Measurements from ENCODE around the gene GOLGA6C.
"Not testable (repeated sequence)": the region's sequence is repeated elsewhere in the genome, so short reads cannot be mapped to it uniquely, and the experiment has no call there.

GOLGA6C gene

DNA sequence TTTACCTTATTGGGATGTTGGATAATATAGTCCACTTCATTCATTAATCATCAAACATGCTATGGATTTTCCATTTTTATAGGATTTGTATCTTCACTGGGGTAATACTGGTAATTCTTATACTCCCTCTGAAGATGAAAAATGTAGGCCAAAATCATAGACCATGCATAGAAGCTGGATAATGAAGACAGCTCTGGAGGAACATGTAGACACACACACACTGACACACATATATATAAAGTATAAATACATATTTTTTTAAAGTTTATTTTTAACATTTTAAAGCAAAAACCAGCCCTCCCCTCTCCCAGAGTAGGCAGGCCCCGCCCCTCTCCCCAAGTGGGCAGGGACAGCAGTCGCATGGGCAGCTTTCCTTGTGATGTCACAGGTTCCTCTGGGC, at the start of gene GOLGA6C:
TSS of gene GOLGA6C (plus strand) at position 301 of the 400 bp plus-strand sequence. CDS start 265 bp downstream, outside the sequence.
- not testable (repeated sequence) for H3K27ac ChIP-seq; H3K36me3 ChIP-seq; H3K27me3 ChIP-seq; H3K4me3 ChIP-seq (ENCODE audit: low read depth in 1 of 2, low read length in 1 of 2); H3K9me3 ChIP-seq; H3K4me1 ChIP-seq (ENCODE audit: control insufficient read depth in 1 of 2, insufficient read depth in 1 of 2, low read depth in 1 of 2, low read length in 1 of 2)

GRCh38 chr15:75208501-75209288, 49.4 kb upstream of the GOLGA6C start:
- peaks cover 30 to 33% of the 10 kb centered on the region in 2 experiments for H3K4me1 ChIP-seq (ENCODE audit: control insufficient read depth in 1 of 2, insufficient read depth in 1 of 2, low read depth in 1 of 2, low read length in 1 of 2)
- TF ChIP-seq, protein P1, sequence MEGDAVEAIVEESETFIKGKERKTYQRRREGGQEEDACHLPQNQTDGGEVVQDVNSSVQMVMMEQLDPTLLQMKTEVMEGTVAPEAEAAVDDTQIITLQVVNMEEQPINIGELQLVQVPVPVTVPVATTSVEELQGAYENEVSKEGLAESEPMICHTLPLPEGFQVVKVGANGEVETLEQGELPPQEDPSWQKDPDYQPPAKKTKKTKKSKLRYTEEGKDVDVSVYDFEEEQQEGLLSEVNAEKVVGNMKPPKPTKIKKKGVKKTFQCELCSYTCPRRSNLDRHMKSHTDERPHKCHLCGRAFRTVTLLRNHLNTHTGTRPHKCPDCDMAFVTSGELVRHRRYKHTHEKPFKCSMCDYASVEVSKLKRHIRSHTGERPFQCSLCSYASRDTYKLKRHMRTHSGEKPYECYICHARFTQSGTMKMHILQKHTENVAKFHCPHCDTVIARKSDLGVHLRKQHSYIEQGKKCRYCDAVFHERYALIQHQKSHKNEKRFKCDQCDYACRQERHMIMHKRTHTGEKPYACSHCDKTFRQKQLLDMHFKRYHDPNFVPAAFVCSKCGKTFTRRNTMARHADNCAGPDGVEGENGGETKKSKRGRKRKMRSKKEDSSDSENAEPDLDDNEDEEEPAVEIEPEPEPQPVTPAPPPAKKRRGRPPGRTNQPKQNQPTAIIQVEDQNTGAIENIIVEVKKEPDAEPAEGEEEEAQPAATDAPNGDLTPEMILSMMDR (IDR thresholded peaks at IDR 0.05): no peak
- H3K27ac ChIP-seq: no peak overlapping the region
- H3K36me3 ChIP-seq: peaks cover 97% of the 10 kb centered on the region
- no peak overlapping the region for H3K4me3 ChIP-seq (ENCODE audit: low read depth in 1 of 2, low read length in 1 of 2)
- peaks cover 4% of the 10 kb centered on the region for H3K9me3 ChIP-seq
- H3K27me3 ChIP-seq: no peaks in the 10 kb centered on the region

- Histone ChIP-seq H3K36me3 (peaks cover 99% of the 10 kb centered on the region), H3K4me1 (ENCODE audit: control insufficient read depth in 1 of 2, insufficient read depth in 1 of 2, low read depth in 1 of 2, low read length in 1 of 2) (peaks cover 24 to 27% of the 10 kb centered on the region in 2 experiments), H3K9me3 (peaks cover 4% of the 10 kb centered on the region), H3K27me3 (no peaks in the 10 kb centered on the region), H3K27ac (no peak overlapping the region), H3K4me3 (ENCODE audit: low read depth in 1 of 2, low read length in 1 of 2) (no peak overlapping the region)
- TF ChIP-seq, protein P1 (IDR thresholded peaks at IDR 0.05): no peak
Observed at GRCh38 chr15:75209289-75209676, 48.9 kb upstream of the GOLGA6C start.

- peaks cover 4% of the 10 kb centered on the region for H3K9me3 ChIP-seq
- peaks cover 9 to 14% of the 10 kb centered on the region in 2 experiments for H3K4me1 ChIP-seq (ENCODE audit: control insufficient read depth in 1 of 2, insufficient read depth in 1 of 2, low read depth in 1 of 2, low read length in 1 of 2)
- H3K36me3 ChIP-seq: peaks cover 97% of the 10 kb centered on the region
- H3K27ac ChIP-seq: peak overlapping the region; percentile 18
- no peak overlapping the region for H3K4me3 ChIP-seq (ENCODE audit: low read depth in 1 of 2, low read length in 1 of 2)
- H3K27me3 ChIP-seq: no peaks in the 10 kb centered on the region
- TF ChIP-seq, protein P1 (IDR thresholded peaks at IDR 0.05): no peak
Observed at GRCh38 chr15:75210811-75211230, 47.3 kb upstream of the GOLGA6C start.

GRCh38 chr15:75211436-75212199, 46.5 kb upstream of the GOLGA6C start:
- no peak overlapping the region for H3K27ac ChIP-seq
- H3K27me3 ChIP-seq: no peaks in the 10 kb centered on the region
- peaks cover 97% of the 10 kb centered on the region for H3K36me3 ChIP-seq
- TF ChIP-seq, protein P1 (IDR thresholded peaks at IDR 0.05): no peak
- H3K4me1 ChIP-seq (ENCODE audit: control insufficient read depth in 1 of 2, insufficient read depth in 1 of 2, low read depth in 1 of 2, low read length in 1 of 2): peaks cover 9 to 14% of the 10 kb centered on the region in 2 experiments
- no peak overlapping the region for H3K4me3 ChIP-seq (ENCODE audit: low read depth in 1 of 2, low read length in 1 of 2)
- H3K9me3 ChIP-seq: peaks cover 4% of the 10 kb centered on the region

Measured in neutrophil (primary cell).